Activated CD4-positive, alpha-beta T cell treated with anti-CD3 and anti-CD28 coated beads, Interleukin-2, amount 10 ng/mL, durations not matched to agents 24 days and 14 days (primary cell): Measurements from ENCODE around the gene ANO7. TPM values are rescaled to one million over a fixed set of nuclear protein-coding genes. Genes with fewer than 3 reads are reported as not detected.
A peak's percentile ranks its signal among the peaks of the same experiment; 100 is the strongest.

ENCODE experiments used
- DNase-seq: peaks from one replicate; pipeline ENCODE4 v3.0.0; 2022
- H3K27ac Mint-ChIP-seq: one replicate; pipeline ENCODE4 v1.8.0; 2022; ENCODE audit warnings: mild to moderate bottlenecking, mixed read lengths
- H3K27me3 Mint-ChIP-seq: one replicate; pipeline ENCODE4 v1.8.0; 2022; ENCODE audit warnings: mixed read lengths
- H3K36me3 Mint-ChIP-seq: one replicate; pipeline ENCODE4 v1.8.0; 2022; ENCODE audit warnings: low read depth, mild to moderate bottlenecking, mixed read lengths
- H3K4me1 Mint-ChIP-seq: one replicate; pipeline ENCODE4 v1.8.0; 2021; ENCODE audit warnings: mixed read lengths
- H3K4me3 Mint-ChIP-seq: one replicate; pipeline ENCODE4 v1.8.0; 2022; ENCODE audit warnings: mild to moderate bottlenecking, moderate library complexity, mixed read lengths
- H3K9me3 Mint-ChIP-seq: one replicate; pipeline ENCODE4 v1.8.0; 2021; ENCODE audit warnings: mixed read lengths
- intact Hi-C: fragments of 100-400 bp; cut with micrococcal nuclease; formaldehyde crosslinking; loops from one replicate; pipeline ENCODE4 v1.15.1; 2023
- total RNA-seq: library from RNA; stranded (reverse); gene quantifications from 2 replicates; pipeline ENCODE4 v1.2.3, GENCODE V29; 2022

Gene ANO7
- 2.8 and 3.5 TPM in 2 replicates for total RNA-seq

GRCh38 chr2:241188361-241189092, at the start of gene ANO7:
ANO7 (plus strand) TSS chr2:241188677; CDS start chr2:241190064, 1,387 bp downstream.
- H3K4me3 Mint-ChIP-seq = no peak within 1 kb of the TSS

GRCh38 chr2:241139531-241140444, 48.7 kb upstream of the ANO7 start:
- Mint-ChIP-seq H3K4me1 (peaks cover 3% of the 10 kb centered on the region), H3K27ac (no peak overlapping the region), H3K27me3 (no peaks in the 10 kb centered on the region)

More at GRCh38 chr2:241188361-241189092, at the start of gene ANO7:
- no peak within 1 kb of the TSS for H3K27ac Mint-ChIP-seq
- no peaks in the 10 kb centered on the region for H3K4me1 Mint-ChIP-seq
- no peaks in the 10 kb centered on the region for H3K9me3 Mint-ChIP-seq
- intact Hi-C loops = no loop called here
- H3K27me3 Mint-ChIP-seq = no peaks in the 10 kb centered on the region
- no peaks in the 10 kb centered on the region for H3K36me3 Mint-ChIP-seq
- no peak for DNase-seq

GRCh38 chr2:241140445-241140840, 48.0 kb upstream of the ANO7 start:
- intact Hi-C loops = no loop called here
- no peak overlapping the region for H3K4me3 Mint-ChIP-seq
- no peaks in the 10 kb centered on the region for H3K27me3 Mint-ChIP-seq
- no peak overlapping the region for H3K27ac Mint-ChIP-seq
- peaks cover 3% of the 10 kb centered on the region for H3K4me1 Mint-ChIP-seq
- H3K9me3 Mint-ChIP-seq = no peaks in the 10 kb centered on the region
- H3K36me3 Mint-ChIP-seq = peaks cover 32% of the 10 kb centered on the region
- no peak for DNase-seq

More at GRCh38 chr2:241139531-241140444, 48.7 kb upstream of the ANO7 start:
- no peaks in the 10 kb centered on the region for H3K9me3 Mint-ChIP-seq
- H3K36me3 Mint-ChIP-seq = peaks cover 32% of the 10 kb centered on the region
- no peak overlapping the region for H3K4me3 Mint-ChIP-seq
- intact Hi-C loops = no loop called here
- DNase-seq = no peak

- no peak overlapping the region for H3K4me3 Mint-ChIP-seq
- H3K36me3 Mint-ChIP-seq = peaks cover 32% of the 10 kb centered on the region
- H3K27me3 Mint-ChIP-seq = no peaks in the 10 kb centered on the region
- no peaks in the 10 kb centered on the region for H3K9me3 Mint-ChIP-seq
- H3K27ac Mint-ChIP-seq = no peak overlapping the region
- DNase-seq = no peak
- intact Hi-C loops = no loop called here
- peaks cover 3% of the 10 kb centered on the region for H3K4me1 Mint-ChIP-seq
Observed at GRCh38 chr2:241141214-241141770, 47.2 kb upstream of the ANO7 start.

- Mint-ChIP-seq H3K36me3 (peaks cover 30% of the 10 kb centered on the region), H3K9me3 (no peaks in the 10 kb centered on the region), H3K27me3 (no peaks in the 10 kb centered on the region), H3K4me3 (no peak overlapping the region), H3K27ac (no peak overlapping the region), H3K4me1 (peaks cover 6% of the 10 kb centered on the region)
- intact Hi-C loops = no loop called here
- no peak for DNase-seq
Observed at GRCh38 chr2:241142063-241142462, 46.4 kb upstream of the ANO7 start.

GRCh38 chr2:241142593-241142992, 45.9 kb upstream of the ANO7 start:
- no peak for DNase-seq
- no peak overlapping the region for H3K4me3 Mint-ChIP-seq
- no peaks in the 10 kb centered on the region for H3K9me3 Mint-ChIP-seq
- H3K27me3 Mint-ChIP-seq = no peaks in the 10 kb centered on the region
- intact Hi-C loops = no loop called here
- H3K4me1 Mint-ChIP-seq = peaks cover 6% of the 10 kb centered on the region
- peaks cover 30% of the 10 kb centered on the region for H3K36me3 Mint-ChIP-seq
- no peak overlapping the region for H3K27ac Mint-ChIP-seq

GRCh38 chr2:241146286-241146685, 42.2 kb upstream of the ANO7 start:
- H3K36me3 Mint-ChIP-seq = peaks cover 16% of the 10 kb centered on the region
- no peaks in the 10 kb centered on the region for H3K27me3 Mint-ChIP-seq
- intact Hi-C loops = loop anchor here (5.0 kb wide), 1 partner anchor 579 kb away; the partner anchor contains the start of gene RNPEPL1
- no peak overlapping the region for H3K27ac Mint-ChIP-seq
- H3K4me3 Mint-ChIP-seq = no peak overlapping the region
- no peaks in the 10 kb centered on the region for H3K9me3 Mint-ChIP-seq
- H3K4me1 Mint-ChIP-seq = peaks cover 27% of the 10 kb centered on the region
- DNase-seq = no peak

GRCh38 chr2:241147336-241147735, 41.1 kb upstream of the ANO7 start:
- DNase-seq = no peak
- no peak overlapping the region for H3K27ac Mint-ChIP-seq
- H3K27me3 Mint-ChIP-seq = no peaks in the 10 kb centered on the region
- intact Hi-C loops = loop anchor here (5.0 kb wide), 1 partner anchor 580 kb away; the partner anchor contains the start of gene RNPEPL1
- H3K4me1 Mint-ChIP-seq = peaks cover 35% of the 10 kb centered on the region
- no peaks in the 10 kb centered on the region for H3K9me3 Mint-ChIP-seq
- H3K36me3 Mint-ChIP-seq = peaks cover 8% of the 10 kb centered on the region
- no peak overlapping the region for H3K4me3 Mint-ChIP-seq

- Mint-ChIP-seq H3K27ac (peak overlapping the region; percentile 59), H3K4me3 (peak overlapping the region; percentile 96), H3K36me3 (peaks cover 6% of the 10 kb centered on the region), H3K4me1 (peaks cover 41% of the 10 kb centered on the region), H3K27me3 (no peaks in the 10 kb centered on the region), H3K9me3 (no peaks in the 10 kb centered on the region)
- peak; percentile 63 for DNase-seq
- intact Hi-C loops = loop anchor here (5.0 kb wide), 1 partner anchor 581 kb away; the partner anchor contains the start of gene RNPEPL1
Observed at GRCh38 chr2:241148239-241148638, 40.2 kb upstream of the ANO7 start.

- intact Hi-C loops = loop anchor here (1.0 to 5.0 kb wide), 3 partner anchors 22 to 582 kb away; partner anchors contain the start of genes HDLBP, RNPEPL1 and SEPTIN2
- Mint-ChIP-seq H3K27ac (peak within 1 kb of the TSS; percentile 97), H3K4me3 (peak within 1 kb of the TSS; percentile 96), H3K9me3 (no peaks in the 10 kb centered on the region), H3K27me3 (no peaks in the 10 kb centered on the region), H3K36me3 (peaks cover 11% of the 10 kb centered on the region), H3K4me1 (peaks cover 46% of the 10 kb centered on the region)
- peak; percentile 98 for DNase-seq
Observed at GRCh38 chr2:241148891-241149674, 39.4 kb upstream of the ANO7 start, which contains the start of gene PASK. PASK (minus strand) TSS chr2:241149472; CDS start chr2:241143032, 6,440 bp downstream.

GRCh38 chr2:241149675-241149924, 38.9 kb upstream of the ANO7 start:
- peaks cover 46% of the 10 kb centered on the region for H3K4me1 Mint-ChIP-seq
- DNase-seq = no peak
- H3K36me3 Mint-ChIP-seq = peaks cover 12% of the 10 kb centered on the region
- no peaks in the 10 kb centered on the region for H3K27me3 Mint-ChIP-seq
- H3K9me3 Mint-ChIP-seq = no peaks in the 10 kb centered on the region
- H3K4me3 Mint-ChIP-seq = peak overlapping the region; percentile 96
- H3K27ac Mint-ChIP-seq = peak overlapping the region; percentile 97
- intact Hi-C loops = loop anchor here (1.0 to 5.0 kb wide), 3 partner anchors 22 to 582 kb away; partner anchors contain the start of genes HDLBP, RNPEPL1 and SEPTIN2

GRCh38 chr2:241149925-241150659, 38.4 kb upstream of the ANO7 start, which contains the start of gene PPP1R7:
PPP1R7 (plus strand) TSS chr2:241150467; CDS start chr2:241150496, 29 bp downstream.
- peak; percentile 98 for DNase-seq
- H3K9me3 Mint-ChIP-seq = no peaks in the 10 kb centered on the region
- peak within 1 kb of the TSS; percentile 97 for H3K27ac Mint-ChIP-seq
- peaks cover 49% of the 10 kb centered on the region for H3K4me1 Mint-ChIP-seq
- no peaks in the 10 kb centered on the region for H3K27me3 Mint-ChIP-seq
- H3K4me3 Mint-ChIP-seq = peak within 1 kb of the TSS; percentile 96
- intact Hi-C loops = loop anchor here (1.0 to 5.0 kb wide), 7 partner anchors 23 to 583 kb away; partner anchors contain the start of genes FARP2, HDLBP, MTERF4 and RNPEPL1
- H3K36me3 Mint-ChIP-seq = peaks cover 16% of the 10 kb centered on the region
